HG03439 (cell line): Measurements from ENCODE around the gene PBLD.
A peak's percentile ranks its signal among the peaks of the same experiment; 100 is the strongest.
"Not testable (repeated sequence)": the region's sequence is repeated elsewhere in the genome, so short reads cannot be mapped to it uniquely, and the experiment has no call there.

Experiments
- ATAC-seq: cut with Tn5 transposase; IDR thresholded peaks from one replicate; pipeline ENCODE4 v1.9.1; 2021; ENCODE audit warnings: mild to moderate bottlenecking, moderate library complexity; ENCODE audit not compliant: unreplicated experiment

PBLD gene

DNA sequence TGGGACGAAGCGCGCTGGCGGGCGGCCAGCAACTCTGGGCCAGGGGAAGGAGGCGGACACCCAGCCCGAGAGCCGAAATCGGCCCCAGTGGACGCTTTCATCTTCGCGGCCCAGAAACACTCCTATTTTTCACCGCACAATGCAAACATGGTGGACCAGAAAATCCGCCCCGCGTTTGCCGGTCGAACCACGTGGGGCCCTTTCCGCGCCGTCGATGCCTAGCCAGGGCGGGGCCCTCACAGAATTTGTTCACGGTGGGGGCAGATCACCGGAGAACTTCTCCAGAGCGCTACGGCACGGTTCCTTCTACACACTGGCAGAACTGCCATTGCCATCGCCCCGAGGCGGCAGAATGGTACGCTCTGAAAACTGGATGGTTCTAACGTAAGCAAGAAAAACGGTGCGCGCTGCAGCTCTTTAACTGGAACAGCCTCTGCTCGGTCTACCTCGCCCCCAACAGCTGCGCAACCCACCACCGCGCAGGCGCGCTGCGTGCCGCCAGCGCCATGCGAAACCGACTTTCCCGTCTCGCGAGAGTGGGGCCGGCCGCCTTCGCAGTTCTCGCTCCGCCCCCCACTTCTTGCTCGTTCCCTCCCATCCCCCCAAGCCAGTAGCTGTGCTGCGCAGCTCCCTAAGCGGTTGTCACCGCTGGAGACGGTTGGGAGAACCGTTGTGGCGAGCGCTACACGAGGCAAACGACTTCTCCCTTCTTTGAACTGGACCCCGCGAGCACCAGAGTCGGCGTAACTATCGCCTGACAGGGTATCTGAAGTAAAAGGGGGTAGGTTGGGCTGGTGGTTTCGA is 1.1 kb downstream of the PBLD start, which contains the start of gene HNRNPH3:
Gene HNRNPH3 (plus strand): TSS at position 610 of the 804 bp plus-strand sequence. CDS start 5,158 bp downstream, outside the sequence.
- ATAC-seq, result peak; percentile 85

GRCh38 chr10:68330852-68331454 is 1.8 kb downstream of the PBLD start:
- no peak for ATAC-seq

DNA sequence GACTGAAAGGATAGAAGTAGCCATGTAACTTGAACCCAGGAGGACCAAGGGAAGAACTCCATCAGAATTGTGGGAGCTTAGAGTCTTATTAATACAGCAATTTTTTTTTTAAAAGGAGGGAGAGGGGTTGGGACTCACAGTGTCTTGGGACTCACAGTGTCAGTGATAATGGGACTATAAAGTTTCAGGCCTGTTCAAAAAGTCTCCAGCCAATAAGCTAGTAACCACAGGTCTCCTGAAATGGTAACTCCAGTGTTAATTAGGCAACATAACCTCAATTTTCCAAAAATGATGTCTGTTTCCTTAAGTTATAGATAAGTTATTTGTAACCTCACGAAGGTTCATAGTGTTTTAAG is 3.2 kb downstream of the PBLD start:
- no peak for ATAC-seq

GRCh38 chr10:68327889-68328786 is 4.6 kb downstream of the PBLD start:
- no peak for ATAC-seq

GRCh38 chr10:68324396-68324795 is 8.3 kb downstream of the PBLD start:
- not testable (repeated sequence) for ATAC-seq

DNA sequence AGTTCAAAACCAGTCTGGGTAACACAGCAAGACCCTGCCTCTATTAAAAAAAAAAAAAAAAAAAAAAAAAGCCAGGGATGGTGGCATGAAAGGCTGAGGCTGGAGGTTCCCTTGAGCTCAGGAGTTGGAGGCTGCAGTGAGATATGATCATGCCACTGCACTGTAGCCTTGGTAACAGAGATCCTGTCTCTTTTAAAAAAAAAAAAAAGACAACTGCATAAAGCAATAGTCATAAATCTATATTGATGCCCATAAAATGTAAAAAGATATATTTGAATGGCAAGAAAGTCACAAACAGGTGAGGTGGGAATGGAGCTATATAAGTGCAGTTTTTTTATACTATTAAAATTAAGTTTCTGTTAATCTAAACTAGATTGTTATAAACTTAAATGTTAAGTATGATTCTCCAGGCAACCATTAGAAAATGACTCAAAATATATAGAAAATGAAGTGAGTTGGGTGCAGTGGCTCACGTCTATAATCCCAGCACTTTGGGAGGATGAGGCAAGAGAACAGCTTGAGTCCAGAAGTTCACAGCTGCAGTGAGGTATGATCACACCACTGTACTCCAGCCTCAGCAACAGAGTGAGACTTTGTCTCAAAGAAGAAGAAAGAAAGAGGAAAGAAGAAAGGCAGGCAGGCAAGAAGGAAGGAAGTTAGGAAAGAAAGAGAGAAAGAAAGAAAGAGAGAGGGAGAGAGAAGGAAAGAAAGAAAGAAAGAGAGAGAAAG is 14.2 kb downstream of the PBLD start:
- no peak for ATAC-seq

- ATAC-seq, result no peak
Measured at GRCh38 chr10:68315582-68315981, 17.1 kb downstream of the PBLD start.

DNA sequence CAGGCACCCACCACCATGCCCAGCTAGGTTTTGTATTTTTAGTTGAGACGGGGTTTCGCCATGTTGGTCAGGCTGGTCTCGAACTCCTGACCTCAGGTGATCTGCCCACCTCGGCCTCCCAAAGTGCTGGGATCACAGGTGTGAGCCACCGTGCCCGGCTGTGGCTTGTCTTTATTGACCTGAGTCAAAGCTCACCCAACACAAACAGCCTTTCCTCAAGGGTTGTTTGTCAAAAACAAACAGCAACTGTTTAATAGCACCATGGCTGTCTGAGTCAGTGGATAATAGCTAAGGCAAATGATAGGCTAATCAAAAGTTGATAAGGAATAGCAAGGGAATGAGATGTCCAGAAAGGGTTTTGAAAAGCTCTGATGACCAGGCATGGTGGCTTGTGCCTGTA is 17.8 kb downstream of the PBLD start:
- not testable (repeated sequence) for ATAC-seq

DNA sequence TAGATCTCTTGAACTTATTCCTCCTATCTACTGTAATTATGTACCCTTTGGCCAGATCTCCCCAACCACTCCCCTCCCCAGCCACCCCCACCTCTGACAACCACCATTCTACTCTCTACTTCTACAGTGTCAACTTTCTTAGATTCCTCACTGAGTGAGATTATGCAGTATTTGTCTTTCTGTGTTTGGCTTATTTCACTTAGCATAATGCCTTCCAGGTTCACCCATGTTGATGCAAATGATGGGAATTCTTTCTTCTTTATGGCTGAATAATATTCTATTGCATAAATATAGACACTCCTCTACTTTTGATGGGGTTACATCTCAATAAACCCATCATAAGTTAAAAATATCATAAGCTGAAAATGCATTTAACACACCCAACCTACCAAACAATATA is 22.2 kb downstream of the PBLD start:
- no peak for ATAC-seq

GRCh38 chr10:68305854-68306253 is 26.9 kb downstream of the PBLD start:
- no peak for ATAC-seq

GRCh38 chr10:68303849-68304412 is 28.8 kb downstream of the PBLD start:
- no peak for ATAC-seq

- ATAC-seq, result no peak
Measured at GRCh38 chr10:68302871-68303270, 29.9 kb downstream of the PBLD start.

DNA sequence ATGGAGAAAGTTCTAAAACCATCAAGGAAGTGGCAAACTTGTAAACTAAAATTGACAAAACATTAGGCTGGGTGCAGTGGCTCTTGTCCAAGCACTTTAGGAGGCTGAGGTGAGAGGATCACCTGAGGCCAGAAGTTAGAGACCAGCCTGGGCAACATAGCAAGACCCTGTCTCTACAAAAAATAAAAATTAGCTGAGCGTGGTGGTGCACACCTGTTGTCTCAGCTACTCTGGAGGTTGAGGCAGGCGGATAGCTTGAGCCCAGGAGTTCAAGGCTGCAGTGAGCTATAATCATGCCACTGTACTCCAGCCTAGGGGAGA is 30.3 kb downstream of the PBLD start:
- no peak for ATAC-seq

- ATAC-seq, result no peak
Measured at GRCh38 chr10:68301790-68302502, 30.8 kb downstream of the PBLD start.

DNA sequence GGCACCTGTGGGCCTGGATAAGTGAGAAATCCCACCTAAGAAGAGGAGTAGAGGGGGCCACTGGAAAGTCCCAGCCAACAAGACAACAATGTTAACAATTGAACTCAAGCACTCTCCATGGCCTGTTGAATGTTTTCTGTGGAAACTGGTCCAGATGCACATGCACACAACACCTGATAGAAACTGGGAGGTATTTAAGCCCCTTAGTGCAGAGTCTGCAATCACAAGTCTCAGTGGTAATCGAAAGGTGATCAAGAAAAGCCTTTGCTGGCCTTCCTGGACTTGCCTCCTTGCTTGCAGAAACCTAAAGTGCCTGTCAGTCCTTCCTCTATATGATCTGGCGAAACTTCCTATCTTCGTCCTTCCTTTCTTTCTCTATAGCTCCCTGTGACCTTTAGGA is 31.4 kb downstream of the PBLD start:
- no peak for ATAC-seq

- ATAC-seq, result no peak
Measured at GRCh38 chr10:68296843-68297663, 35.7 kb downstream of the PBLD start.

DNA sequence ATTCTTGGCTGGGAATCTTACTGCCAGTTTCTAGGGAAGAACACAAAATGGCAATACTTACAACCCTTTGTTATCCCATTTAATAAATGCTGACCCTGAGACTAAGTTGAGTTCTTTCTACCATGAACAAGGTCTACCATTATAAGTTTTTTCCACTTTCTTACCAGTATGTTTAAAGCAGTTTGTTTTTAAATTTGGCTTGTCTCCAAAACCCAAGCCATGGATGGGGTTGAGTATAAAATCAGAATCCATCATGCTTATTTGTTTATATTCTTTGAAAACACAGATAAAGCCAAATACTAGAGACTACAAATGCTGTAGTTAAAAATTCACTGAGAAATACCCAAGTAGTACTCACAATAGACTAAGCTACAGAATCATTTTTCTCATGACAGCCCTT is 42.0 kb downstream of the PBLD start:
- no peak for ATAC-seq

DNA sequence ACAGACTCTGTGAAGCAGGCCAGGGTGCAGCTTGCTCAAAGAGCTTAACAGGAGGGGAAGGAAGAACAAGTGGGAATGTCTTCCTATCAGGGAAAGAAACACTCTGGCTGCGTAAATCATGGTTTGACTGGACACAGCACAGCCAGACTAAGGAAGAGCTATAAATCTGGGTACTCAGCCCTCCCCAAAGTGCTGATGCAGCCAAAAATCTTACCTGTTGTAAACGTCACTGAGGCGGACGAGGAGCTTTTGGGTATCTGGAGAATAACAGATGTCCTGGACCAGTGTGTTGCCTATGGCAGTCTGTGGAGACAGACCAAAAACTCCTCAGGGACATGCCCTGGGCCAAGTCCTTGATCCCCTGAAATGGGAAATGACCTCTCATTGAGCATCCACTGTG is 44.0 kb downstream of the PBLD start:
- no peak for ATAC-seq
